Colonic mucosa (tissue), 4 donors: Measurements from ENCODE around the gene LMLN. TPM values are rescaled to one million over a fixed set of nuclear protein-coding genes. Genes with fewer than 3 reads are reported as not detected.

Experiments used
- DNase-seq: peaks from one replicate; pipeline ENCODE4 v3.0.0-alpha.2; 2020
- H3K27ac ChIP-seq: fragments of 200-600 bp; one replicate; pipeline ENCODE4 v1.8.0; 2021
- H3K27me3 ChIP-seq: fragments of 200-600 bp; one replicate; pipeline ENCODE4 v1.8.0; 2021
- H3K36me3 ChIP-seq: fragments of 200-600 bp; one replicate; pipeline ENCODE4 v1.8.0; 2021
- H3K4me1 ChIP-seq: fragments of 200-600 bp; one replicate; pipeline ENCODE4 v1.8.0; 2021; ENCODE audit warnings: mild to moderate bottlenecking
- H3K4me3 ChIP-seq: fragments of 200-600 bp; one replicate; pipeline ENCODE4 v1.8.0; 2021
- H3K9ac ChIP-seq, 2 donors: one replicate each; pipeline ENCODE4 v1.7.0; 2013; ENCODE audit warnings: control low read depth in 2 of 2, low read depth in 2 of 2, low read length in 2 of 2
- H3K9me3 ChIP-seq: fragments of 200-600 bp; one replicate; pipeline ENCODE4 v1.8.0; 2021
- CTCF ChIP-seq: fragments of 200-600 bp; IDR thresholded peaks from one replicate; pipeline ENCODE4 v1.8.0; 2022; ENCODE audit warnings: antibody characterized with exemption, mild to moderate bottlenecking
- intact Hi-C: fragments of 100-400 bp; cut with DNase I; formaldehyde crosslinking; loops from one replicate; pipeline ENCODE4 v1.14.1; 2022
- total RNA-seq, 2 donors: library from RNA; stranded (reverse); fragmentation: NEBNext Ultra II Directional in 1 of 2; extraction: Animal tissue kit (Norgen Biotek cat#: 25700) in 1 of 2; gene quantifications; one replicate each; pipeline ENCODE4 v1.2.1, GENCODE V29; 2021
- donor health status: healthy.
- donor health status: DM: no; HTN: no; CAD: no.
- donor health status: DM: no; HTN: no; CAD: no.

Gene LMLN
- total RNA-seq, 2 donors from 2014 or later, result 5.0 to 5.9 TPM

DNA sequence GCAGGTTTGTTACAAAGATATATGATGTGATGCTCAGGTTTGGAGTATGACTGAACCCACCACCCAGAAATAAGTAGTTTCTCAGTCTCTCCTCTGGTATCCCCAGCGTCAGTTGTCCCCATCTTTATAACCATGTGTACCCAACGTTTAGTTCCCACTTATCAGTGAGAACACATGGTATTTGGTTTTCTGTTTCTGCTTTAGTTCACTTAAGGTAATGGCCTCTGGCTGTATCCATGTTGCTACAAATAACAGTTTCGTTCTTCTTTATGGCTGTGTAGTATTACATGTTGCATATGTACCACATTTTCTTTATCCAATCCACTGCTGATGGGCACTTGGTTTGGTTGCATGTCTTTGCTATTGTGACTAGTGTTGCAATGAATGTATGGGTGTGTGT lies 132.3 kb downstream of the LMLN start:
- Histone ChIP-seq H3K27ac (no peak overlapping the region), H3K4me3 (no peak overlapping the region), H3K36me3 (no peaks in the 10 kb centered on the region), H3K27me3 (no peaks in the 10 kb centered on the region), H3K9me3 (no peaks in the 10 kb centered on the region), H3K4me1 (no peaks in the 10 kb centered on the region), H3K9ac (no peak overlapping the region)
- intact Hi-C loops, result no loop called here
- no peak for DNase-seq
- TF ChIP-seq CTCF, result no peak

DNA sequence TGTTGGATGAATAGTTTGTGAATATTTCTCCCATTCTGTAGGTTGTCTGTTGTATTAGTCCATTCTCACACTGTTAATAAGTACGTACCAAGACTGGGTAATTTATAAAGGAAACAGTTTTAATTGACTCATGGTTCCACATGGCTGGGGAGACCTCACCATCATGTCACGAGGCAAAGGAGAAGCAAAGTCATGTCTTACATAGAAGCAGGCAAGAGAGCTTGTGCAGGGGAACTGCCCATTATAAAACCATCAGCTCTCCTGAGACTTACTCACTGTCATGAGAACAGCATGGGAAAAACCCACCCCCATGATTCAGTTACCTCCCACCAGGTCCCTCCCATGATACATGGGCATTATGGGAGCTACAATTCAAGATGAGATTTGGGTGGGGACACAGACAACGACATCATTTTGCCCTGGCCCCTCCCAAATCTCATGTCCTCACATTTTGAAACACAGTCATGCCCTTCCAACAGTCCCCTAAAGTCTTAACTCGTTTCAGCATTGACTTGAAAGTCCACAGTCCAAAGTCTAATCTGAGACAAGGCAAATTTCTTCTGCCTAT lies 133.2 kb downstream of the LMLN start:
- TF ChIP-seq CTCF, result no peak
- H3K4me1 ChIP-seq, result no peaks in the 10 kb centered on the region
- no peak for DNase-seq
- H3K4me3 ChIP-seq, result no peak overlapping the region
- intact Hi-C loops, result no loop called here
- no peaks in the 10 kb centered on the region for H3K36me3 ChIP-seq
- H3K27ac ChIP-seq, result no peak overlapping the region
- H3K9ac ChIP-seq, result no peak overlapping the region
- H3K27me3 ChIP-seq, result no peaks in the 10 kb centered on the region
- no peaks in the 10 kb centered on the region for H3K9me3 ChIP-seq

Other genes starting within 250 kb of the LMLN start
- gene RUBCN, start 223.3 kb upstream of the LMLN start, total RNA-seq, result 10 to 100 TPM; 16.8 to 18.7 TPM
- 10 to 100 TPM; 27.1 to 37.7 TPM for gene FYTTD1, start 210.3 kb upstream of the LMLN start, total RNA-seq
- gene LRCH3, start 169.0 kb upstream of the LMLN start, total RNA-seq, result 10 to 100 TPM; 33.5 to 34.9 TPM
- gene RPL35A, start 10.0 kb upstream of the LMLN start, total RNA-seq, result 100 to 1,000 TPM; 758 to 777 TPM